Muscle of arm (tissue), 14 donors: Measurements from ENCODE around the gene PRCD. TPM values are rescaled to one million over a fixed set of nuclear protein-coding genes. Genes with fewer than 3 reads are reported as not detected.
A peak's percentile ranks its signal among the peaks of the same experiment; 100 is the strongest.

ENCODE experiments used
- DNase-seq: peaks from one replicate; pipeline ENCODE4 v3.0.0-alpha.2; 2013
- long read RNA-seq, 11 donors: transcript quantifications; one replicate each; lab custom pipeline, GENCODE V29; 2026
- polyA plus RNA-seq, 12 donors: library from polyadenylated mRNA; unstranded; fragments of 120-200 nt; gene quantifications; one replicate each; pipeline ENCODE4 v1.2.1, GENCODE V29; 2013; ENCODE audit not compliant: insufficient read length in 12 of 12

Gene PRCD, protein sequence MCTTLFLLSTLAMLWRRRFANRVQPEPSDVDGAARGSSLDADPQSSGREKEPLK
- polyA plus RNA-seq: 1 to 10 TPM in 10 of 12 donors, not detected in 2; 2.8 to 6.2 (median 3.6) TPM
- long read RNA-seq, donor 1: 0 reads
- long read RNA-seq, donor 2: 0 reads
- long read RNA-seq, donor 3: 0 reads
- long read RNA-seq, donor 4: 0 reads
- long read RNA-seq, donor 5, partial matches to known transcripts: 0 of 17 reads
- long read RNA-seq, donor 5, other reads (novel, unspliced or antisense): 17 of 17 reads
- long read RNA-seq, donor 6: 0 reads
- long read RNA-seq, donor 7: 0 reads
- long read RNA-seq, donor 8, partial matches to known transcripts: 33 of 228 reads
- long read RNA-seq, donor 8, other reads (novel, unspliced or antisense): 195 of 228 reads
- long read RNA-seq, donor 9: 0 reads
- long read RNA-seq, donor 10, partial matches to known transcripts: 0 of 19 reads
- long read RNA-seq, donor 10, other reads (novel, unspliced or antisense): 19 of 19 reads
- long read RNA-seq, donor 11, partial matches to known transcripts: 0 of 10 reads
- long read RNA-seq, donor 11, other reads (novel, unspliced or antisense): 10 of 10 reads

DNA sequence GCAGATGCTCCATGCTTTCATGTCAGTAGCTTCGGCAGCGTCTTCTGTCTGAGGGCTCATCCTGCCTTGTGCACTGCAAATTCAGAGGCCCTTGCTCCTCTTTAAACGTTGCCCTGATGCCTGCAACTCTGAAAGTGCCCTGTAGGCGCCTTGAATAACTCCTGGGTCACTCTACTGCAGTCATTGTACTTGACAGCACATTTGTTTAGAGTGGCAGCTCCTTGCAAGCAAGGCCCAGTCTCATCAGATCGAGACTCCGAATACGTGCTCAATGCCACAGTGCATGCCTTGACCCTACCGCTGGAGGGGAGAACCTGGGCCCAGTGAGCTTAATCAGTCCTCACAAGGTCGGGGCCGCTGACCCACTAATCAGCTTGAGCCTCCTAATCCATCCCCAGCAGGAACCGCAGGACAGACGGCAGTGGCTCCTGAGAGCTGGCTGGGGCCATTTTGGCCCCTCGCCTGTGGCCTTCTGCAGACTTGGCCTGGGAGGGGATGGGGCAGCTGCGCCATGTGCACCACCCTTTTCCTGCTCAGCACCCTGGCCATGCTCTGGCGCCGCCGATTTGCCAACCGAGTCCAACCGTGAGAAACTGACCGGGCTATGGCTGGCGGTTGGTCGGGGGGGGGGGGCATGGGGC is at the start of gene PRCD:
PRCD (plus strand) TSS at position 414 of the 641 bp plus-strand sequence; CDS start at position 512, 98 bp downstream.
- DNase-seq: no peak

DNA sequence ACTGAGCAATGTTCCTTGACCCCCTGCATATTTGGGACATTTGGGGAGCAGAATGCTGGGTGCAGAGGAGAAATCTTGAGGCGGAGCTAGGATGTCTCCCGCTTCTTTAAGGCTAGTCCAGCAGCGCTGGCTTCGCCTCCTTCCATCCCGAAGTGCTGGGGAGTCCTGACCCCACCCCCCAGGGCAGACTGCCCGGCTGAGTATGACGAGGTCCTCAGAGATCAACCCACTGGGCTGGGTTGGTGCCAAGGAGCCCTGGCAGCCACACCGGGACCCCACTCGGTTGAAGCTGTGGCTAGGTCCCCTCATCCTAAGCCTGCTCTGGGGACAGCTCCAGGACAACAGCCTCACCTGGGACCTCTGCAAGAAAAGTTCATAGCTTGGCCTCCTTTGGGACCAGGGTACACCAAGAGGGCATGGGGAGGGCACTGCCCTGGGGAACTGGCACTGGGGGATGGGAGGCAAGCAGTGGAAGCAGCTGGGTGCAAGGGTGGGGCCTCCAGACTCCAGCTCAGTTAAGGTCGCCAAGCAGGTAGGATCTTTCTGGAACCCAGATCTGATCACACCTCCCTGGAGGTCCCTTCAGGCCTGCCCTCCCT is 49.6 kb upstream of the PRCD start:
- no peak for DNase-seq

DNA sequence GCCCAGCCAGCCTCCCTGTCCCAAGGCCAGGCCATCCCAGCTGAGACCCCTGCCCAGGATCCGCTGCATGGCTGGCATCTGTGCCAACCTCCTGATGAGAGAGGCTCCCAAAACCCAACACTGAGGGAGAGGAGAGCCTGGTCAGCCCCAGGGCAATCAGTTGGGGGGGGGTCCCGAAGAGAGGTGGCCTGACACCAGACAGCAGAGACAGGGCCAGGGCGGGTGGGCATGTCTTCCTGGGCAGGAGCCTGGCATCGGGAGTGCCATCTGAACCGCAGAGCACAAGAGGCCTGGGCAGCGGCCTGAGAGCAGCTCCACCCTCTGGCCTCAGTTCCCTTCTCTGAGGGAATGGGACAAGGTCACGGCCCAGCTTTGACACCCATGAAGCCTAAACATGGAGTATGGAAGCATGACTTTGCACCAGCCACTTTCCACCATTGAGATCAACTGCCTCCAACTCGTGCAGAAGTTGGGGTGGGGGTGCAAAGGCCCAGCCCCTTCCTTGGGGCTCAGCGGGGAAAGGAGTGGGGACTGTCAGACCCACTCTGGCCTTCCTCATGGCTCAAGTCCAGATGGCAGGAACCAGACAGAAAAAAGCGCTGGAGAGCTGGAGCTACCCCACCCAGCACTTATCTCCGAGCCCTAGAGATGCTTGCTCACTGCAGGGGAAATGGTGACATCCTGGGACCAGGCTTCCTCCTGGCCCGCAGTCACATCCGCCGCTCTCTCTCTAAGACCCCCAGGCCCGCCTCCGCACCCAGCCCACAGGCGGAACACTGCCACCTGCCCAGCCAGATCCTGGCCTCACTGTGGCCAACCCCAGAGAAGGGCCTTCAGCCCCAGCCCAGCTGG is 48.3 kb upstream of the PRCD start:
- DNase-seq: no peak

DNA sequence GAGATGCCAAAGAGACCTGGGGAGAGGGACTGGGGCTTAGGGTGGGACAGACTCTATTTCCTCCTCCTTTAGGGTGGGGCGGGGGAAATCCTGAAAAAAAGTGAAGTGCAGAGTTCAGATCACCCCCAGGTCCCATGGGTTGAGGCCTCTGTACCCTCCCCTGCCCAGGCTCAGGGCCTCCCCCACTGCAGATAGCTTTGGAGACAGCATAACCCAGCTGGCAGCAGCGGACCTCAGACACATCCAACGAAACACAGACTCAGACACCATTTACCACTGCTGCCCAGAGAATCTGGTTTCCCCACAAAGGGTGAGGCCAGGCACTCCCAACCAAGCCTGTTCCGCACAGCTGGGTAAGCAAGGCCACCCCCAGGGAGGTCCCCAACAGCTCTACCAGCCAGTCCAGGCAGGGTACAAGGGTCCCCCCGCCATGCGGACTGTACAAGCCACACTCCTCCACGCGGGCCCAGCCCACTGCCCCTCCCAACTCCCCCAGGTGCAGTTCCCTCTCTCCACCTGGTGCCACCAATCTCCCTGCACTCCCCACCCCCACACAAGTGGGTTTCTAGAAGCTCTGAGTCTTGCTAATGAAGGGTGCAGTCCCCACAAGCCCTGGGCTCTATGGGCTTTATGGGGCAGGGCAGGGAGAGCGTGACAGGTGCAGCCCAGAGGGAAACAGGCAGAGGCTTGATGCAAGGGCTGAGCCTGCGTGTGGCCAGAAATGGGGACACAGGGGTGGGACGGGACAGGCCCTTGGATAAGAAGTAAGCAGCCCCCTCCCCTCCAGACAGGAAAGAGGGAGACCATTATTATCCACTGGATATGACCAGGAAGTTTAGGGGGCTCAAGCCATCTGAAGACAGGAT is 47.5 kb upstream of the PRCD start:
- DNase-seq: no peak

DNA sequence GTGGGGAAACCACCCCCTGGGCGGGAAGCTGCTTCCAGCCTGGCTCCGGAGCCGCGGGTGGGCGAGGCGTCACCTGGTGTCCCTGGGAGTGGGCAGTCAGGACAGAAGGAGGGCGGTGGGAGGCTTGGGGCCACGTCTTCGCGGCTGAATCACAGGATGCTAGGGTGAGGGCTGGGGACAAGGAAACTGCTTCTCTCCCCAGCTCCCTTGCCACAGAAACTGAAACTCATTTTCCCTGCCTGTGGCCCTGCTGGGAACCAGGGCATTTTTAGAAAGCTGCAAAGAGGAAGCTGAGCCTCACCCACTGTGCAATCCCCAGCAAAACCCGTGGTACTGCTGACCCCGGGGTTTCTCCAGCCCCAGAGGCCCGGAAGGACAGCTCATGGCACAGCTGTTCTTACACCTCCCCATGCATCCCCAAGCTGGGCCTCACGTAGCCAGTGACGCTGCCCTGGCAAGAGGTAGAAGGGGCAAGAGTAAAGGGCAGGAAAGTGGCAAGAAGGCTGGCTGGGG is 46.8 kb upstream of the PRCD start:
- DNase-seq: peak; percentile 42

DNA sequence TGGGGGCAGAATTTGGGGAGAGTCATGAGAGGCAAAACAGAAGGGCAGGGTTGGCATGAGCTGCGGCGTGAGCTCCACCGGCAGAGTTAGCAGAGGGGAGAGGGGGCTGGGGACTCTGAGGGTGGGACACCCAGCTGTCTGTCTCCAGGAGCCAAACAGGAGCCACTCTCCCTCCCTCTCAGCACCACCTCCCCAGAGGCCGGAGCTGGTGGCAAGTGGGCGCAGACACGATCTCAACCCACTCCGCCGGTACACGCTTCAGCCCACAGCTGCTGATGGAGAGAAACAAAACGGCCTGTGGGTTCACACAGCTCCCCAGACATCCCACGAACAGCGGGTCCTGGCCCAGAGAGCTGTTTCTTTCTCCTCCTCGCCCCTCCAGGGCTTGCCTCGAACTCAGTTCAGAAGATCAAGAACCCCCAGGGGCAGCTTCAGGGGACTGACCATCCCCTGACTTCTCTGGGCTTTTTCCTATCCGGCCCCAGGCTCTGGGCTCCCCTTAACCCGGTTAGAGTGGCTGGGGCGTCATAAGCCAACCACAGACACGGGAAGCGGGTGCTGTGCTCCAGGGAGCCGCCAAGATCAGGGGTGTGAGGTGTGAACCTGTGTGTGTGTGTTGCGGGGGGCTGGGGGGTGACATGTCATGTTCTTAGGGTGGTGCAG is 46.2 kb upstream of the PRCD start:
- no peak for DNase-seq

DNA sequence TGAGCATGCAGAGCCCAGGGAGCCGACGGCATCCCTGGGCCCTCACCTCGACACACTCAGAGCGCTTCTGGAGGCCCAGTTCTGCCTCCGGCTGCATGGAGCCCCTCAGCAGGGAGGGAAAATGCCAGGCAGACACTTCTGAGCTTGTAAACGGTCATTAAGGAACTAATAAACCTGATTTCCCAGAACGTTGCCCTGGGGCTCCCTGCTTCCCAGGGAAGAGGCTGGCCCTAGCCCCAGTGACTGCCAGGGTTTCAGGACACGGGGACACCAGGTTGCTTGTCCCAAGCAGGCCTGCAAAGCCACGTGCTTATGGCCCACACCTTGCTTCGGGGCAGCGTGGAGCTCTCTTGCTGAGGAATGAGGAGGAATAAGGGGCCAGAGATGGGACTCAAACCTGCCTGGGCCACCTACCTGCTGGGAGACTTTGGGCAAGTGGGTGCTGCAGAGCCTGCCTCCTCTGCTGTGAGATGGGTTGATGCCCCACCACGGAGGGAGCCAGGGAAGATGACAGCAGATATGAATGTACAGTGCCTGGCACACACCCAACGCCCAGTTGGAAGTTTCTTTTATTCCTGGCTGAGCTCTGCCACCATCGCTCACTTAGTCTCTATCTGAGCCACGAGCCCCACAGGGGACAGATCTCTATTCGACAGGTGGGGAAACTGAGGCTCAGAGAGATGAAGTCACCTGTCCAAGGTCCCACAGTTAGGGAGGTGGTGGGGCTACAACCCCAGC is 44.0 kb upstream of the PRCD start:
- DNase-seq: no peak

DNA sequence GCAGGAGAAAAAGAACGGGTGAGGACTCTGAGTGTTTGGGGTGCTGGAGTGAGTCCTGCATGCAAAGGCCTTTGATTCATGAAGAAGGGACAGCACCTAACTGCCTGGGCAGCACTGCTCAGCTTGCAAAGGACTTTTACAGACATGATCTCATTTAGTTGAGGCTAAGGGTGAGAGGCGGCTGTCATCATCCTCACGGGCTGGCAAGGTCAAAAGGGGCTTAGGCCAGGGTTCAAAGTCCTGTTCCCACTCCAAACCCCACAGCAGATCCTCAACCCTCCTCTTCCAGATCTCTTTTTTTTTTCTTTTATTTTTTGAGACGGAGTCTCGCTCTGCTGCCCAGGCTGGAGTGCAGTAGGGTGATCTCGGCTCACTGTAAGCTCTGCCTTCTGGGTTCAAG is 43.4 kb upstream of the PRCD start:
- no peak for DNase-seq

DNA sequence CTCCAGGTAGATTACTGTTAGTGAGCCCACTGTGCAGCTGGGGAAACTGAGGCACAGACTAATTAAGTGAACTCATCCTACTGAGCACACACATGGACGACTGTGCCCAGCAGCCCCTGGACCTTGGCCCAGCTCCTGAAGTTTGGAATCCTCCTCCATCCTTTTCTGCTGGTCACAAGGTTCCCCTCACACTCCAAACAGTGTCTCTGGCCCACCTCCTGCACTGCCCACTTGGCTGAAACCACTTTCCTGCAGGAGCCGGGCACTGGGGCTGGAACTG is 42.2 kb upstream of the PRCD start:
- no peak for DNase-seq

DNA sequence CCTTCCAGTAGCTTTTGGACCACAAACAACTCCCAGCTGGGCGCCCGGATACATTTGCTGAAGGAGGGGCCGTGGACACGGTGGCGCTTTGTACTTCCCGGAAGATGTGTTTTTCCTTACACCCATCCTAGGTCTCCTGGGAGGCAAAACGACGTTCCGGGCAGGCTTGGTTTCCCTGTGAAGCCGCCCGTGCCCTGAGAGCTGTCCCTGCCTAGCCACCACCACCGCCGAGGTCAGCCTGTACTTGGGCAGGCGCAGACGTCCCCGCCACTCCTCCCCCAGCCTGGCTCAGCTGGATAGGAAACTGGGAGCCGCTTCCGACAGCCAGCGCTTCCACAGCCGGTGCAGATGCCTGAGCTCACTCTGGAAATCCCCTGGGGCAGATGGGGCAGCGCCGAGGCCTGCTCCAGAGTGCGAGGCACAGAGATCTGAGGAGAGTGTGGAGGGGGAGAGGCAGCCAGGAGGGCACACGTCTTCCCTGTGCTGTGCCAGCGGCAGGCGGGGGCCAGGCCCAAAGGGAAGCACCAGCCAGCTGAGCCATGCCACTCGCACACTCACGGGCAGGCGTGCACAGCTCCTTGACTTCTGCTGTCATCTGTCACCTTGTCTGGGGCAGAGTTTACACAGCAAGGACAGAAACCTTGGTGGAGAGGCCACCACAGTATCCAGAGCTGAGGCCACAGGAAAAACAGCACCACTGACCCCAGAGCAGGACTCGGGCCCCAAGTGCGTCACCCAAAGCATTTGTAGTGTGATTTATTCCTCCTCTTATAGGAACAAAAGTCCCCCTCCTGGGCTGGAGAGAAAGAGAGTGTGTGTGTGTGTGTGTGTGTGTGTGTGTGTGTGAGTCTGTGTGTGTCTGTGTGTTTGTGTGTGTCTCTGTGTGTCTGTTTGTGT is 41.6 kb upstream of the PRCD start:
- peak; percentile 67 for DNase-seq

DNA sequence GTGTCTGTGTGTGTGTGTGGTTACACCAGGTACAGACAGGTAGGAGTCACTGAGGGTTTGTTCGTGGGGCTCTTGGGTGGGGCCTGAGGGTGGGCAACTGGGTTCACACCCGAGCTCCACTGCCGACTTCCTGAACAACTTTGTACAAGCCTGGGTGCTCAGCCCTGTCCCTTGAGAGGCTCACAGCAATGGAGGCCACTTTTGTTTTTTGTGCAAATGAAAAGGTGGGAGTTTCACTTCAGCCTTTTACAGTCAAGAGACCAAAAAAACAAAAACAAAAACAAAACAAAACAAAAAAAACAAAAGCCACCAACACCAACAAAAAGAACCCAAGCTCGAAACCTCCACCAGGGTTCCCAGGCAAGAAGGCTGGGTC is 41.0 kb upstream of the PRCD start:
- DNase-seq: no peak

DNA sequence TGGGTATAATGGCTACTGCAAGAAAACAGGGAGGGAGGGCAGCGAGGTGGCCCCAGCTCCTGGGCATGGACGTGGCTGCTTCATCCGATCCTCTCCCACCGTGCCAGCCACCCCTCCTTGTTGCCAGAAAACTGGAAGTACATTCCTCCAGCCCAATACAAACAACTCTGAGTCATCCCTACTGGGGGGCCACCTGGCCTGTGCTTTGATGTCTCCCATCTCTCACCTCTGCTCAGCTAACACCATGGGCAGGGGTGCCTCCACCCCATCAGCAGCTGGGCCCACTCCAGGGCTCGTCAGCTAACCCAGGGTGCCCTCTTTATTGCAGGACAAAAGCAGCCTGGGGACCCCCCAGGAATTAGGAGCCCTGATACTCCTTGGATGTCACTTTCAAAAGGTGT is 40.6 kb upstream of the PRCD start:
- DNase-seq: no peak

DNA sequence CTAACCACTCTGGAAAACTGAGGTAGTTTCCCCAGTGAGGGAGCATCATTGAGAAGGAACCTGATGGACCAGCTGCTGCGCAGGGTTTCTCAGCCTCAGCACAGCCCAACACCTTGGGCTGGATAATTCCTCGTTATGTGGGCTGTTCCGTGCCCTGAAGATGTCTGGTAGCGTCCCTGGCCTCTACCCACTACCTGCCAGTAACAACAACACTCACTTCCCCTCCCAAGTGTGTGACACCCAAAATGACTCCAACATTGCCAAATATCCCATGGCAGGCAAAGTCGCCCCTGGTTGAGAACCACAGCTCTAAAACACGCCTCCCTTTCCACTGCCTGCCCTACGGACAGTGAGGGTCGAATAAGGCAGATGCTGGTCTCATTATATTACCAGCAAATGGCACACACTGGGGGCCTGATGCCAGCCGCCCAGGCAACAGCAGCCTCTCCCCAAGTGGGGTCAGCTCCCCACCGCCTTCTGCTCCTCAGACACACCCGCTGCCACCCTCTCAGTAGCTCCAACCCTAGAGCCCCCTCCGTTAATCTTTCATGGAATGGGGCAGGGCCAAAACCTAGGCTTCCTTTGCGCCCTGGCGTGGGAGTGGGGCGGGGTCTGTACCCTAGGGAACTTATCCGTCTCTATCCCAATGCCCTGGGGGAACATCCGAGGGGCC is 39.6 kb upstream of the PRCD start:
- no peak for DNase-seq

DNA sequence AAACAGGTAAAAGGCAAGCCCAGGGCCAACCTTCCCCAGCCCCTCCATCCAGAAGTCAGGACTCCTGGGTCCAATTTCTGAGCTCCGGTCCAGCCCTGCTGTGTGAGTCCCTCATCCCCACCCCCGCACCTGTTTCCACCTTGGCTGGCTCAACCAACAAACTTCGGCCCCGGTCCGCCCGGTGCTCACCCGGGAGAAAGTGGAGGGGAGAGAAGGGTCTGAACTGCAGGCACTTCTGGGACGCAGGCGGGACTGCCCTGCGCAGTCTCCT is 39.2 kb upstream of the PRCD start:
- DNase-seq: no peak

DNA sequence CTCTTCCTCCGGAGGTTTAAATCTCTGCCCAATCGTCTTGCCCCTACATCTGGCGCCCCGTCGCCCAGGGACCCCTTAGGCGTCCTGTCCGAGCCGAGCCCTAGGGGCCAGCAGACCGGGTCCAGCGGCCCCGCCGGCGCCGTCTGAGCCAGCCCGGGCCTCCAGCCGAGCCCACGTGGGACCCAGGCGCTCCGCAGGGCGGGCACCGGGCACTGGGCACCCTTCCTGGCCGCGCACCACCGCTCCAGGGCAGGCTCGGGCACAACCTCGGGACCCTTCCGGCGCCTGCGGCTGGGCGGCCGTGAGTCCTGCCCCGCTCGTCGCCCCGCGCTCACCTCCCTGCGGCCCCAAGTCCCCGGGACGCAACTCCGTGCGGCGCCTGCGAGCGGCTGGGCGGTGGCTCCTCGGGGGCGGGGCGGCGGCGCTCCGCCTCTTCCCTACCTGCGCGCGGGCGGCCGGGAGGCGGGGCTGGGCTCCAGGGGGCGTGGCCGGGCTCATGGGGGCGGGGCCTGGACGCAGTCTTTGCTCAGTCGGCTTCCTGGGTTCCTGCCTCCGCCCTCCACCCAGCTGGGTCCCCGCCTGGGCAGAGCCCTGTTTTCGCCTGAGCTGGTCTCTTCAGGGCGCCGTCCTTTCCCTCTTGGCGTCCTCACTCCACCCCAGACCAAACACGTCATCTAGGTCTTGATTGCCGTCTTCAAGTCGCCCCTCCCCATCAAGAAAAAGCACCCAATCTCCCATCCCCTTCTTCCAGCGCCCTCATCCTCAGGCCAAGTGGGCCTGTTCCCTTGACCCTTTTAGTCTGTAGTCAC is 38.6 kb upstream of the PRCD start, which contains the start of gene RHBDF2:
RHBDF2 (minus strand) TSS at position 406 of the 809 bp plus-strand sequence. CDS start 19,899 bp downstream, outside the sequence.
- DNase-seq: no peak

DNA sequence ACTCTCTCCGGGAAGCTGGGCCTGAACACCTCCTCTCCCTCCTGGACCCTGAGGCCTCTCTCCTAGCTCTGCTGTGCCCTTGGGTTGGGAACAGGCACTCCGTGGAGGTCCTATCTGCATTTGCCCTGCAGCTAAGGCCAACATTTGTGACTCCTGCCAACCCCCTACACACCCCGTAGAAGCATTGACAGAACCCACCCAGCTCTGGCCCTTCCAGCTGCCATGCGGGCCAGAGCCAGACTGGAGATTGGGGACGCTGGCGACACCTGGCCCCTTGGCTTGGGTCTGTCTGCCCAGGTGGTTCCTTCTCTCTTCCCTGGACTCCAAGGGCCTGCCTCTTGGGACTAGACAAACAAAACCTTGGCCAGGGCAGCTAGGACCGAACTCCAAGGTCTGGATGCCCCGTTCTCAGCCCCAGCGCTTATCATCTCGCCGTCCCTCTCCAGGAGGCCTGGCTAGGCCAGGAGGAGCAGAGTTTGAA is 38.0 kb upstream of the PRCD start:
- DNase-seq: no peak
